Uterus (tissue), 2 donors: ENCODE results near the gene ASTN2.

Experiments
- CTCF ChIP-seq, 4 experiments: fragments of 200-600 bp in 2 of 4; fragments of 450-650 bp in 2 of 4; sonication (generic) in 2 of 4; IDR thresholded peaks; one replicate each; pipeline ENCODE4 v1.5.1; 2016 to 2019; ENCODE audit warnings: antibody characterized with exemption in 4 of 4, mild to moderate bottlenecking in 2 of 4, moderate library complexity in 1 of 4
- POLR2A ChIP-seq, 2 donors: fragments of 450-650 bp; IDR thresholded peaks; one replicate each; pipeline ENCODE4 v1.6.1; 2016; ENCODE audit warnings: antibody characterized with exemption in 2 of 2, mild to moderate bottlenecking in 1 of 2, moderate library complexity in 1 of 2

- no peak for TF ChIP-seq CTCF (IDR thresholded peaks at IDR 0.05)
- TF ChIP-seq POLR2A (IDR thresholded peaks at IDR 0.05): no peak
Measured at GRCh38 chr9:116700279-116700678, 714.6 kb downstream of the ASTN2 start.
